Lung (tissue), 12 donors: ENCODE data around the gene SYNGR3. TPM values are rescaled to one million over a fixed set of nuclear protein-coding genes. Genes with fewer than 3 reads are reported as not detected.
"Not testable (repeated sequence)": the region's sequence is repeated elsewhere in the genome, so short reads cannot be mapped to it uniquely, and the experiment has no call there.

Source experiments
- ATAC-seq: fragments of 200-7000 bp; cut with Tn5 transposase; one replicate; pipeline ENCODE4 v1.9.1; 2020; ENCODE audit warnings: moderate number of reproducible peaks; ENCODE audit not compliant: insufficient read depth, low FRiP score
- DNase-seq, 3 donors: peaks; one replicate each; pipeline ENCODE4 v3.0.0-alpha.2; 2013 to 2017
- H3K27ac ChIP-seq, 2 donors: one replicate each; pipeline ENCODE4 v1.5.1; 2013; ENCODE audit warnings: mild to moderate bottlenecking in 2 of 2, moderate library complexity in 2 of 2, control low read depth in 1 of 2, inconsistent platforms in 1 of 2, low read depth in 1 of 2, low read length in 1 of 2
- H3K27me3 ChIP-seq, 3 donors: one replicate each; pipeline ENCODE4 v1.5.1; 2013; ENCODE audit warnings: low read length in 2 of 3; ENCODE audit not compliant: control insufficient read depth in 3 of 3, insufficient read depth in 3 of 3
- H3K36me3 ChIP-seq, 4 donors: one replicate each; pipeline ENCODE4 v1.5.1; 2013; ENCODE audit warnings: low read length in 4 of 4, mild to moderate bottlenecking in 1 of 4, moderate library complexity in 1 of 4; ENCODE audit not compliant: control insufficient read depth in 4 of 4, insufficient read depth in 4 of 4
- H3K4me1 ChIP-seq, 5 donors: one replicate each; pipeline ENCODE4 v1.5.1; 2013; ENCODE audit warnings: low read length in 5 of 5, mild to moderate bottlenecking in 2 of 5, moderate library complexity in 1 of 5; ENCODE audit not compliant: control insufficient read depth in 5 of 5, insufficient read depth in 5 of 5
- H3K4me3 ChIP-seq: one replicate; pipeline ENCODE4 v1.5.1; 2013; ENCODE audit warnings: mild to moderate bottlenecking, control low read depth, moderate library complexity
- H3K9ac ChIP-seq, 2 donors: one replicate each; pipeline ENCODE4 v1.5.1; 2013; ENCODE audit warnings: low read length in 2 of 2, control low read depth in 1 of 2; ENCODE audit not compliant: insufficient read depth in 1 of 2
- H3K9me3 ChIP-seq, 4 donors: one replicate each; pipeline ENCODE4 v1.5.1; 2013; ENCODE audit warnings: low read length in 3 of 4, mild to moderate bottlenecking in 1 of 4, moderate library complexity in 1 of 4; ENCODE audit not compliant: control insufficient read depth in 4 of 4, insufficient read depth in 3 of 4
- CTCF ChIP-seq: IDR thresholded peaks from 2 replicates; pipeline ENCODE4 v1.5.1; 2012; ENCODE audit warnings: mild to moderate bottlenecking; ENCODE audit errors: control extremely low read depth, extremely low read depth
- WGBS, 2 donors: extraction: QIAGEN DNeasy Blood & Tissue Kit; methylation state at CpG; one replicate each; pipeline ENCODE4 v1.1.7; 2013; 5-methylcytosine and 5-hydroxymethylcytosine counted together
- polyA plus RNA-seq, 2 donors: library from polyadenylated mRNA; stranded (reverse); fragments of 200-250 nt; gene quantifications; one replicate each; pipeline ENCODE4 v1.2.1, GENCODE V29; 2013
- total RNA-seq, 2 donors: library from RNA; depleted of rRNA in 1 of 2; stranded (reverse); fragments of >200 nt in 1 of 2; gene quantifications; one replicate each; pipeline ENCODE4 v1.2.1, GENCODE V29; 2014 to 2021
- donor health status: control.
- donor health status: control.
- donor health status: Bipolar disorder and iron deficiency.
- donor health status: healthy.
- donor health status: DM: yes; HTN: yes; CAD: no.

Gene SYNGR3
- total and polyA plus RNA-seq, 4 donors = 0.10 to 0.69 (median 0.43) TPM

DNA sequence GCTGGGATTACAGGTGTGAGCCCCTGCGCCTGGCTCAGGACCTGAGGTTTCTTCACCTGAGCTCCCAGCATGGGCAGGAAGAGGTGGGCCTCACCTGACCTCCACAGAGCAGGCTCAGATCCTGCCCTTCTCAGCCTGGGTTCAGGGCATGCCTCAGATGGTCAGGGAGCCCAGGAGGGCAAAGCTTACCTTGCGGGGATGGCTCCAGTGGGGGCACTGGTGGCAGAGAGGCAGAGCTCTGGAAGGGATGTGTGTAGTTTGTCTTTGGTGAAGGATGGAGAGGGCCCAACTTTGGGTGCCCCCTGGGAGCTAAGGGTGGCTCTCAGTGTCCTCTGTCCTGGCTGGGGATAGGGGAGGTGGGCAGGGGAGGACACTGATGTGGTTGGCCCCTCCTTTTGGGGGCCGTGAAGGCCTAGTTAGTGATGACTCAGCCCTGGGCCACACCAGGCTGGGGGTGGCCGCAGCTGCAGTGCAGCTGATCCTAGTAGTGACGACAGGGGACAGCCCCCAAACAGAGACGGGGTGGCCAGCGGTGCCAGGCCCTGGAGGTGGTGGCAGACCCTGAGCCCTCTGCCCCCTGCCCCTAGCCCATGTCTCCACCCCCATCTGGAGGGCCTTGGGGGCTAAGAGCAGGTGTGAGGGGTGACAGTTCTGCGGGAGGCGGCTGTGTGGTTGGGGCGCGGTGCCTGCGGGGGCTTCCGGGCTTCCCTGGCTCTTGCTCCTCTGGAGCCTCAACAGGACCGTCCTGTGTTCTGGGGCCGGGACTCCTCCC, 42.7 kb downstream of the SYNGR3 start:
- Histone ChIP-seq H3K27me3 (no peaks in the 10 kb centered on the region), H3K27ac (peak overlapping the region; percentile 69 to 96), H3K36me3 (peaks cover 0 to 21% (median 8%) of the 10 kb centered on the region in 4 donors), H3K9ac (no peak overlapping the region), H3K9me3 (no peaks in the 10 kb centered on the region), H3K4me3 (no peak overlapping the region), H3K4me1 (peaks cover 0 to 66% (median 39%) of the 10 kb centered on the region in 5 donors)
- DNase-seq (no peak), ATAC-seq (no peak)
- 45 to 59% methylated on average over 13 to 15 of the region's 15 CpGs for WGBS, 2 donors
- no peak for TF ChIP-seq CTCF

- H3K4me3 ChIP-seq = peak overlapping the region; percentile 66
- WGBS, 2 donors = 16 to 20% methylated on average over 31 to 37 of the region's 37 CpGs
Observed at GRCh38 chr16:2033057-2033908, 43.5 kb downstream of the SYNGR3 start.

DNA sequence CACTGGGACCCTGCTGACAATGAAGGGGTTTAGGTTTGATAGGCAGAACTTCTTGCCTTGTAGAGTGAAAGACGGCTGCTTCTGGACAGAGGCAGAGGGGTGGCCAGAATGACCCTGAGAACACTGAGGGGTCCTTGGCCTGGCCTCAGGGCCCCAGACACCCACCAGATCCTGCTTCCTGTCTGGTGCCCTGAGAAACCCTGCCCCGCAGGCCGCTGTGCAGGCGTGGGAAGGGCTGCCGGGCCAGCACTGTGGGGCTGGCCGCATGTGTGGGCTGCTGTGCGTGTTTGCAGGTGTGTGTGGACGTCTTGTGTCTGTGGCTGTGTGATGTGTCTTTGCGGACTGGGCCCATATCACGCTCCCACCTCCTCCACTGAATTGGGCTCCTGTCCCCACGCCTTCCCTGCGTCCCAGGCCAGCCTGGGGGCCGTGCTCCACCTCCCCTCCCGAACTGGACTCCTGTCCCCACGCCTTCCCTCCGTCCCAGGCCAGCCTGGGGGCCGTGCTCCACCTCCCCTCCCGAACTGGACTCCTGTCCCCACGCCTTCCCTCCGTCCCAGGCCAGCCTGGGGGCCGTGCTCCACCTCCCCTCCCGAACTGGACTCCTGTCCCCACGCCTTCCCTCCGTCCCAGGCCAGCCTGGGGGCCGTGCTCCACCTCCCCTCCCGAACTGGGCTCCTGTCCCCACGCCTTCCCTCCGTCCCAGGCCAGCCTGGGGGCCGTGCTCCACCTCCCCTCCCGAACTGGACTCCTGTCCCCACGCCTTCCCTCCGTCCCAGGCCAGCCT, 44.3 kb downstream of the SYNGR3 start:
- peak overlapping the region; percentile 66 for H3K4me3 ChIP-seq
- H3K4me1 ChIP-seq = peaks cover 0 to 66% (median 43%) of the 10 kb centered on the region in 5 donors
- H3K27ac ChIP-seq = peak overlapping the region; percentile 81 to 96
- WGBS, 2 donors = 55 to 58% methylated on average over 14 to 16 of the region's 32 CpGs
- ATAC-seq, H3K9ac ChIP-seq, H3K9me3 ChIP-seq, H3K27me3 ChIP-seq: not testable (repeated sequence)
- DNase-seq = peak in 1 of 3 donors; percentile 49
- H3K36me3 ChIP-seq = peaks cover 0 to 31% (median 12%) of the 10 kb centered on the region in 4 donors

More at GRCh38 chr16:2033057-2033908, 43.5 kb downstream of the SYNGR3 start:
- no peak for TF ChIP-seq CTCF
- H3K9me3 ChIP-seq = no peaks in the 10 kb centered on the region
- H3K27me3 ChIP-seq = no peaks in the 10 kb centered on the region
- H3K9ac ChIP-seq = no peak overlapping the region
- DNase-seq = peak; percentile 80 to 87 (median 84)
- peaks cover 0 to 66% (median 44%) of the 10 kb centered on the region in 5 donors for H3K4me1 ChIP-seq
- H3K27ac ChIP-seq = peak overlapping the region; percentile 81 to 96
- ATAC-seq = peak; percentile 21
- peaks cover 0 to 27% (median 12%) of the 10 kb centered on the region in 4 donors for H3K36me3 ChIP-seq
